Measurements from ENCODE around the gene LRRTM3. TPM values are rescaled to one million over a fixed set of nuclear protein-coding genes. Genes with fewer than 3 reads are reported as not detected.

The LRRTM3 gene
- total and polyA plus RNA-seq, 11 donors = not detected

GRCh38 chr10:67011480-67011879, 85.6 kb downstream of the LRRTM3 start:
- DNase-seq (no peak), ATAC-seq (no peak)
- Histone ChIP-seq H3K9me3 (no peaks in the 10 kb centered on the region), H3K36me3 (no peaks in the 10 kb centered on the region), H3K4me3 (no peak overlapping the region), H3K27me3 (no peaks in the 10 kb centered on the region), H3K27ac (no peak overlapping the region), H3K4me1 (no peaks in the 10 kb centered on the region)
- TF ChIP-seq, protein P1, sequence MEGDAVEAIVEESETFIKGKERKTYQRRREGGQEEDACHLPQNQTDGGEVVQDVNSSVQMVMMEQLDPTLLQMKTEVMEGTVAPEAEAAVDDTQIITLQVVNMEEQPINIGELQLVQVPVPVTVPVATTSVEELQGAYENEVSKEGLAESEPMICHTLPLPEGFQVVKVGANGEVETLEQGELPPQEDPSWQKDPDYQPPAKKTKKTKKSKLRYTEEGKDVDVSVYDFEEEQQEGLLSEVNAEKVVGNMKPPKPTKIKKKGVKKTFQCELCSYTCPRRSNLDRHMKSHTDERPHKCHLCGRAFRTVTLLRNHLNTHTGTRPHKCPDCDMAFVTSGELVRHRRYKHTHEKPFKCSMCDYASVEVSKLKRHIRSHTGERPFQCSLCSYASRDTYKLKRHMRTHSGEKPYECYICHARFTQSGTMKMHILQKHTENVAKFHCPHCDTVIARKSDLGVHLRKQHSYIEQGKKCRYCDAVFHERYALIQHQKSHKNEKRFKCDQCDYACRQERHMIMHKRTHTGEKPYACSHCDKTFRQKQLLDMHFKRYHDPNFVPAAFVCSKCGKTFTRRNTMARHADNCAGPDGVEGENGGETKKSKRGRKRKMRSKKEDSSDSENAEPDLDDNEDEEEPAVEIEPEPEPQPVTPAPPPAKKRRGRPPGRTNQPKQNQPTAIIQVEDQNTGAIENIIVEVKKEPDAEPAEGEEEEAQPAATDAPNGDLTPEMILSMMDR (IDR thresholded peaks at IDR 0.05) = no peak
- TF ChIP-seq POLR2A (IDR thresholded peaks at IDR 0.05) = no peak
- 91 to 100% (median 99%) methylated on average over 1 of the region's 1 CpG for WGBS, 4 donors
- intact Hi-C loops (cut with DNase I) = no loop called here

GRCh38 chr10:67011981-67012380, 86.1 kb downstream of the LRRTM3 start:
- Histone ChIP-seq H3K9me3 (no peaks in the 10 kb centered on the region), H3K27ac (no peak overlapping the region), H3K4me3 (no peak overlapping the region), H3K36me3 (no peaks in the 10 kb centered on the region), H3K4me1 (no peaks in the 10 kb centered on the region), H3K27me3 (no peaks in the 10 kb centered on the region)
- 66 to 77% (median 73%) methylated on average over 3 of the region's 3 CpGs for WGBS, 4 donors
- no peak for TF ChIP-seq POLR2A (IDR thresholded peaks at IDR 0.05)
- TF ChIP-seq, protein P1 (IDR thresholded peaks at IDR 0.05) = no peak
- intact Hi-C loops (cut with DNase I) = no loop called here
- ATAC-seq (no peak), DNase-seq (no peak)

- Histone ChIP-seq H3K9me3 (no peaks in the 10 kb centered on the region), H3K27me3 (no peaks in the 10 kb centered on the region), H3K36me3 (no peaks in the 10 kb centered on the region), H3K4me3 (no peak overlapping the region), H3K27ac (no peak overlapping the region), H3K4me1 (no peaks in the 10 kb centered on the region)
- intact Hi-C loops (cut with DNase I) = no loop called here
- DNase-seq = no peak
- ATAC-seq = no peak
- 63 to 78% (median 70%) methylated on average over 1 of the region's 1 CpG for WGBS, 4 donors
- no peak for TF ChIP-seq POLR2A (IDR thresholded peaks at IDR 0.05)
- TF ChIP-seq, protein P1 (IDR thresholded peaks at IDR 0.05) = no peak
Observed at GRCh38 chr10:67015225-67015624, 89.4 kb downstream of the LRRTM3 start.

GRCh38 chr10:67017218-67017617, 91.4 kb downstream of the LRRTM3 start:
- WGBS, 4 donors = 81 to 87% (median 83%) methylated on average over 2 of the region's 2 CpGs
- Histone ChIP-seq H3K27ac (no peak overlapping the region), H3K4me3 (no peak overlapping the region), H3K4me1 (no peaks in the 10 kb centered on the region), H3K9me3 (no peaks in the 10 kb centered on the region), H3K27me3 (no peaks in the 10 kb centered on the region), H3K36me3 (no peaks in the 10 kb centered on the region)
- ATAC-seq (no peak), DNase-seq (no peak)
- TF ChIP-seq POLR2A (IDR thresholded peaks at IDR 0.05) = no peak
- TF ChIP-seq, protein P1 (IDR thresholded peaks at IDR 0.05) = no peak
- intact Hi-C loops (cut with DNase I) = no loop called here

All from heart left ventricle (tissue), 16 donors.